Gastrocnemius medialis (tissue), 4 donors: ENCODE data around the gene ZNF281.

Experiments
- CTCF ChIP-seq, 5 experiments: fragments of 450-650 bp in 3 of 5; fragments of 200-600 bp in 2 of 5; sonication (generic) in 2 of 5; IDR thresholded peaks in 4 of 5; conservative IDR thresholded peaks in 1 of 5; 1 replicate in 4 of 5; 2 replicates in 1 of 5; pipeline ENCODE4 v1.5.1; 2016 to 2019; ENCODE audit warnings: antibody characterized with exemption in 5 of 5, mild to moderate bottlenecking in 3 of 5, moderate library complexity in 3 of 5
- POLR2A ChIP-seq, 2 donors: fragments of 450-650 bp; IDR thresholded peaks; one replicate each; pipeline ENCODE4 v1.6.1; 2017; ENCODE audit warnings: antibody characterized with exemption in 2 of 2, mild to moderate bottlenecking in 2 of 2, moderate library complexity in 2 of 2

- no peak for TF ChIP-seq CTCF (IDR thresholded peaks at IDR 0.05 in 4 of 5, conservative IDR thresholded peaks at IDR 0.05 in 1 of 5)
- no peak for TF ChIP-seq POLR2A (IDR thresholded peaks at IDR 0.05)
These were observed 1.8 kb upstream of the ZNF281 start for GRCh38 chr1:200411406-200412257.
